WTC11 (cell line): ENCODE measurements around the gene CLEC10A. TPM values are rescaled to one million over a fixed set of nuclear protein-coding genes. Genes with fewer than 3 reads are reported as not detected.
"Not testable (repeated sequence)": the region's sequence is repeated elsewhere in the genome, so short reads cannot be mapped to it uniquely, and the experiment has no call there.

ENCODE experiments used
- ATAC-seq: fragments of 200-7000 bp; cut with Tn5 transposase; 2 replicates; pipeline ENCODE4 v1.10.0; 2021; ENCODE audit warnings: mild to moderate bottlenecking, moderate library complexity
- CTCF ChIA-PET: fragments of 300-600 bp; sonication (Branson Sonifier 250); formaldehyde crosslinking; loops from one replicate; lab custom pipeline; 2021; ENCODE audit warnings: antibody characterized with exemption; lab: Charles Lee
- POLR2A ChIA-PET: fragments of 350-600 bp; sonication (Branson Sonifier 250); formaldehyde crosslinking; loops from one replicate; lab custom pipeline; 2021; ENCODE audit warnings: antibody characterized with exemption; lab: Charles Lee
- DNase-seq: peaks from one replicate; pipeline ENCODE4 v3.0.0; 2021; ENCODE audit warnings: low spot score
- H3K27ac Mint-ChIP-seq: 2 replicates; pipeline ENCODE4 v1.8.0; 2021; ENCODE audit warnings: mixed read lengths
- H3K27me3 Mint-ChIP-seq: 2 replicates; pipeline ENCODE4 v1.8.0; 2021; ENCODE audit warnings: low read depth, mild to moderate bottlenecking, moderate library complexity, mixed read lengths
- H3K36me3 Mint-ChIP-seq: 2 replicates; pipeline ENCODE4 v1.8.0; 2021; ENCODE audit warnings: mixed read lengths
- H3K4me1 Mint-ChIP-seq: 2 replicates; pipeline ENCODE4 v1.8.0; 2022; ENCODE audit warnings: mixed read lengths
- H3K4me3 Mint-ChIP-seq: 2 replicates; pipeline ENCODE4 v1.8.0; 2021; ENCODE audit warnings: mild to moderate bottlenecking, moderate library complexity, mixed read lengths
- H3K9me3 Mint-ChIP-seq: 2 replicates; pipeline ENCODE4 v1.8.0; 2021; ENCODE audit warnings: mixed read lengths
- CBFB ChIP-seq: sonication (generic); formaldehyde crosslinking; IDR thresholded peaks from 2 replicates; pipeline ENCODE4 v1.8.1; 2022; ENCODE audit warnings: mild to moderate bottlenecking, low read depth, missing genetic modification reagents
- EMX1 ChIP-seq: fragments of 250-450 bp; sonication (Bioruptor Pico); IDR thresholded peaks from 2 replicates; pipeline ENCODE4 v1.8.0; 2021; ENCODE audit warnings: mild to moderate bottlenecking
- FOXK1 ChIP-seq: sonication (generic); formaldehyde crosslinking; IDR thresholded peaks from 2 replicates; pipeline ENCODE4 v1.8.0; 2022; ENCODE audit warnings: mild to moderate bottlenecking, moderate library complexity, missing genetic modification reagents
- JAZF1 ChIP-seq: fragments of 250-450 bp; sonication (Bioruptor Pico); IDR thresholded peaks from 2 replicates; pipeline ENCODE4 v1.9.0; 2021; ENCODE audit warnings: moderate library complexity, mild to moderate bottlenecking, inconsistent platforms
- ZNF317 ChIP-seq: sonication (generic); formaldehyde crosslinking; IDR thresholded peaks from 2 replicates; pipeline ENCODE4 v1.8.1; 2023; ENCODE audit warnings: low read depth, mild to moderate bottlenecking, moderate library complexity, missing genetic modification reagents, borderline replicate concordance
- ZNF416 ChIP-seq: fragments of 250-450 bp; sonication (Bioruptor Pico); IDR thresholded peaks from 2 replicates; pipeline ENCODE4 v1.9.0; 2021; ENCODE audit warnings: mild to moderate bottlenecking, inconsistent platforms
- total RNA-seq: library from RNA; stranded (reverse); gene quantifications from 3 replicates; pipeline ENCODE4 v1.2.3, GENCODE V29; 2021
- TF ChIP-seq, protein P1 (sequence below): sonication (generic); formaldehyde crosslinking; IDR thresholded peaks from 2 replicates; pipeline ENCODE4 v1.8.0; 2022; ENCODE audit warnings: missing genetic modification reagents
- TF ChIP-seq, protein P2 (sequence below): sonication (generic); formaldehyde crosslinking; IDR thresholded peaks from 2 replicates; pipeline ENCODE4 v1.8.1; 2023; ENCODE audit warnings: mild to moderate bottlenecking, missing genetic modification reagents
- TF ChIP-seq, protein P3 (sequence below): sonication (generic); formaldehyde crosslinking; IDR thresholded peaks from 2 replicates; pipeline ENCODE4 v1.8.0; 2023; ENCODE audit warnings: missing genetic modification reagents, mild to moderate bottlenecking, borderline replicate concordance
- TF ChIP-seq, protein P4 (sequence below): sonication (generic); formaldehyde crosslinking; IDR thresholded peaks from 2 replicates; pipeline ENCODE4 v1.8.1; 2023; ENCODE audit warnings: mild to moderate bottlenecking, missing genetic modification reagents, moderate library complexity

Gene CLEC10A
- total RNA-seq, 1 experiment from 2014 or later = not detected

DNA sequence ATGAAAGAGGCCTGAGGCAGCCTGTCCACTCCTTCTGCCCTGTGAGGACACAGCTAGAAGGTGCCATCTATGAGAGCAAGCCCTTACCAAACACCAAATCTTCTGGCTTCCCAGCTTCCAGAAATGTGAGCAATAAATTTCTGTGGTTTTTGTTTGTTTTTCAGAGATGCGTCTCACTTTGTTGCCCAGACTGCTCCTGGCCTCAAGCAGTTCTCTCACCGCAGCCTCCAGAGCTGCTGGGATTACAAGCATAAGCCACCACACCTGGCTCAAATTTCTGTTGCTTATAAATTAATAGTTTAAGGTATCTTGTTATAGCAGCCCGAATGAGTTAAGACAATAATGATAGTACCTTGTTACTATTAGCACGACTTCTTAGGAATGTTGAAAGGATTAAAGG lies 23.7 kb downstream of the CLEC10A start (continued):
- TF ChIP-seq, protein P1, sequence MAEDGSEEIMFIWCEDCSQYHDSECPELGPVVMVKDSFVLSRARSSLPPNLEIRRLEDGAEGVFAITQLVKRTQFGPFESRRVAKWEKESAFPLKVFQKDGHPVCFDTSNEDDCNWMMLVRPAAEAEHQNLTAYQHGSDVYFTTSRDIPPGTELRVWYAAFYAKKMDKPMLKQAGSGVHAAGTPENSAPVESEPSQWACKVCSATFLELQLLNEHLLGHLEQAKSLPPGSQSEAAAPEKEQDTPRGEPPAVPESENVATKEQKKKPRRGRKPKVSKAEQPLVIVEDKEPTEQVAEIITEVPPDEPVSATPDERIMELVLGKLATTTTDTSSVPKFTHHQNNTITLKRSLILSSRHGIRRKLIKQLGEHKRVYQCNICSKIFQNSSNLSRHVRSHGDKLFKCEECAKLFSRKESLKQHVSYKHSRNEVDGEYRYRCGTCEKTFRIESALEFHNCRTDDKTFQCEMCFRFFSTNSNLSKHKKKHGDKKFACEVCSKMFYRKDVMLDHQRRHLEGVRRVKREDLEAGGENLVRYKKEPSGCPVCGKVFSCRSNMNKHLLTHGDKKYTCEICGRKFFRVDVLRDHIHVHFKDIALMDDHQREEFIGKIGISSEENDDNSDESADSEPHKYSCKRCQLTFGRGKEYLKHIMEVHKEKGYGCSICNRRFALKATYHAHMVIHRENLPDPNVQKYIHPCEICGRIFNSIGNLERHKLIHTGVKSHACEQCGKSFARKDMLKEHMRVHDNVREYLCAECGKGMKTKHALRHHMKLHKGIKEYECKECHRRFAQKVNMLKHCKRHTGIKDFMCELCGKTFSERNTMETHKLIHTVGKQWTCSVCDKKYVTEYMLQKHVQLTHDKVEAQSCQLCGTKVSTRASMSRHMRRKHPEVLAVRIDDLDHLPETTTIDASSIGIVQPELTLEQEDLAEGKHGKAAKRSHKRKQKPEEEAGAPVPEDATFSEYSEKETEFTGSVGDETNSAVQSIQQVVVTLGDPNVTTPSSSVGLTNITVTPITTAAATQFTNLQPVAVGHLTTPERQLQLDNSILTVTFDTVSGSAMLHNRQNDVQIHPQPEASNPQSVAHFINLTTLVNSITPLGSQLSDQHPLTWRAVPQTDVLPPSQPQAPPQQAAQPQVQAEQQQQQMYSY (CRISPR knock-in tag) = no peak
- TF ChIP-seq, protein P2, sequence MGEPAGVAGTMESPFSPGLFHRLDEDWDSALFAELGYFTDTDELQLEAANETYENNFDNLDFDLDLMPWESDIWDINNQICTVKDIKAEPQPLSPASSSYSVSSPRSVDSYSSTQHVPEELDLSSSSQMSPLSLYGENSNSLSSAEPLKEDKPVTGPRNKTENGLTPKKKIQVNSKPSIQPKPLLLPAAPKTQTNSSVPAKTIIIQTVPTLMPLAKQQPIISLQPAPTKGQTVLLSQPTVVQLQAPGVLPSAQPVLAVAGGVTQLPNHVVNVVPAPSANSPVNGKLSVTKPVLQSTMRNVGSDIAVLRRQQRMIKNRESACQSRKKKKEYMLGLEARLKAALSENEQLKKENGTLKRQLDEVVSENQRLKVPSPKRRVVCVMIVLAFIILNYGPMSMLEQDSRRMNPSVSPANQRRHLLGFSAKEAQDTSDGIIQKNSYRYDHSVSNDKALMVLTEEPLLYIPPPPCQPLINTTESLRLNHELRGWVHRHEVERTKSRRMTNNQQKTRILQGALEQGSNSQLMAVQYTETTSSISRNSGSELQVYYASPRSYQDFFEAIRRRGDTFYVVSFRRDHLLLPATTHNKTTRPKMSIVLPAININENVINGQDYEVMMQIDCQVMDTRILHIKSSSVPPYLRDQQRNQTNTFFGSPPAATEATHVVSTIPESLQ = no peak
- no peak for TF ChIP-seq JAZF1 (CRISPR knock-in tag)
- TF ChIP-seq, protein P3, sequence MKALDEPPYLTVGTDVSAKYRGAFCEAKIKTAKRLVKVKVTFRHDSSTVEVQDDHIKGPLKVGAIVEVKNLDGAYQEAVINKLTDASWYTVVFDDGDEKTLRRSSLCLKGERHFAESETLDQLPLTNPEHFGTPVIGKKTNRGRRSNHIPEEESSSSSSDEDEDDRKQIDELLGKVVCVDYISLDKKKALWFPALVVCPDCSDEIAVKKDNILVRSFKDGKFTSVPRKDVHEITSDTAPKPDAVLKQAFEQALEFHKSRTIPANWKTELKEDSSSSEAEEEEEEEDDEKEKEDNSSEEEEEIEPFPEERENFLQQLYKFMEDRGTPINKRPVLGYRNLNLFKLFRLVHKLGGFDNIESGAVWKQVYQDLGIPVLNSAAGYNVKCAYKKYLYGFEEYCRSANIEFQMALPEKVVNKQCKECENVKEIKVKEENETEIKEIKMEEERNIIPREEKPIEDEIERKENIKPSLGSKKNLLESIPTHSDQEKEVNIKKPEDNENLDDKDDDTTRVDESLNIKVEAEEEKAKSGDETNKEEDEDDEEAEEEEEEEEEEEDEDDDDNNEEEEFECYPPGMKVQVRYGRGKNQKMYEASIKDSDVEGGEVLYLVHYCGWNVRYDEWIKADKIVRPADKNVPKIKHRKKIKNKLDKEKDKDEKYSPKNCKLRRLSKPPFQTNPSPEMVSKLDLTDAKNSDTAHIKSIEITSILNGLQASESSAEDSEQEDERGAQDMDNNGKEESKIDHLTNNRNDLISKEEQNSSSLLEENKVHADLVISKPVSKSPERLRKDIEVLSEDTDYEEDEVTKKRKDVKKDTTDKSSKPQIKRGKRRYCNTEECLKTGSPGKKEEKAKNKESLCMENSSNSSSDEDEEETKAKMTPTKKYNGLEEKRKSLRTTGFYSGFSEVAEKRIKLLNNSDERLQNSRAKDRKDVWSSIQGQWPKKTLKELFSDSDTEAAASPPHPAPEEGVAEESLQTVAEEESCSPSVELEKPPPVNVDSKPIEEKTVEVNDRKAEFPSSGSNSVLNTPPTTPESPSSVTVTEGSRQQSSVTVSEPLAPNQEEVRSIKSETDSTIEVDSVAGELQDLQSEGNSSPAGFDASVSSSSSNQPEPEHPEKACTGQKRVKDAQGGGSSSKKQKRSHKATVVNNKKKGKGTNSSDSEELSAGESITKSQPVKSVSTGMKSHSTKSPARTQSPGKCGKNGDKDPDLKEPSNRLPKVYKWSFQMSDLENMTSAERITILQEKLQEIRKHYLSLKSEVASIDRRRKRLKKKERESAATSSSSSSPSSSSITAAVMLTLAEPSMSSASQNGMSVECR (CRISPR knock-in tag) = no peak
- no peak for TF ChIP-seq FOXK1 (CRISPR knock-in tag)
- TF ChIP-seq, protein P4, sequence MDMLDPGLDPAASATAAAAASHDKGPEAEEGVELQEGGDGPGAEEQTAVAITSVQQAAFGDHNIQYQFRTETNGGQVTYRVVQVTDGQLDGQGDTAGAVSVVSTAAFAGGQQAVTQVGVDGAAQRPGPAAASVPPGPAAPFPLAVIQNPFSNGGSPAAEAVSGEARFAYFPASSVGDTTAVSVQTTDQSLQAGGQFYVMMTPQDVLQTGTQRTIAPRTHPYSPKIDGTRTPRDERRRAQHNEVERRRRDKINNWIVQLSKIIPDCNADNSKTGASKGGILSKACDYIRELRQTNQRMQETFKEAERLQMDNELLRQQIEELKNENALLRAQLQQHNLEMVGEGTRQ (CRISPR knock-in tag) = no peak
- TF ChIP-seq EMX1 = no peak

DNA sequence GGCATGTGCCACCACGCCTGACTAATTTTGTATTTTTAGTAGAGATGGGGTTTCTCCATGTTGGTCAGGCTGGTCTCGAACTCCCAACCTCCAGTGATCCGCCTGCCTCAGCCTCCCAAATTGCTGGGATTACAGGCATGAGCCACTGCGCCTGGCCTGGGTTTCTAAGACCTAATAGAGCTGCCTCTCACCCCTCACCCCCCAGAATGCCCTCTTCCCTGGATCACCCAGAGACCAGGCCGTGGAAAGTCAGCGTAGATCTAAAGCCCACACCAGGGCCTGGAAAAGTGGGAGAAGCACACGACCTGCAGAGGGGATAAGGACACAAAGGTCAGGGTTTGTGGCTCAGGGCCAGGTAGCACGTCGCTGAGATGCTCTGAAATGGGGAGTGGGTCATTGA lies 29.5 kb downstream of the CLEC10A start:
- Mint-ChIP-seq H3K4me1 (peaks cover 16% of the 10 kb centered on the region), H3K27me3 (peaks cover 32% of the 10 kb centered on the region)
- POLR2A ChIA-PET, H3K27ac Mint-ChIP-seq, DNase-seq, H3K36me3 Mint-ChIP-seq, H3K4me3 Mint-ChIP-seq, ATAC-seq, H3K9me3 Mint-ChIP-seq: not testable (repeated sequence)
- CTCF ChIA-PET = interaction anchor here (0.8 to 7.5 kb wide), 8 partner anchors 13 to 127 kb away, joined by 3 to 105 read pairs (median 18); no protein-coding TSS in a partner anchor

DNA sequence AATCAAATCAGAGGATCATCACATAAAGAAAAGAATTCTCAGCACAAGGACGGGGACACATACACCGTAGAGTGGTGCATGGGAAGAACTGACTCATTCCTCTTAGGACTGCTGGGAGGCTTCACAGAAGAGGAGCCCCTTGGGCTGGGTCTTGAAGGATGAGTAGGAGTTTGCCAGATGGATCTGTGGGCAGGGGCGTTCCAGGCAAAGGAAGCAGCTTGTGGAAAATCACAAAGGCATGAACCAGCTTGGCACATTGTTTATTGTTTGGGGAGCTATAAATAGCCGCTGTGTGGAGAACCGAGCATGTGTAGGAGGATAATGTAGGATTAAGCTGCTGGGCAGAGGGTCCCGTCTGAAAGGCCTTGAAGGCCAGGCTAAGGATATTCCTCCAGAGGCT lies 31.1 kb downstream of the CLEC10A start:
- ATAC-seq = no peak
- H3K27me3 Mint-ChIP-seq = peaks cover 44% of the 10 kb centered on the region
- DNase-seq = no peak
- ChIA-PET CTCF (interaction anchor here (1.2 to 7.5 kb wide), 4 partner anchors 84 to 128 kb away, joined by 4 to 105 read pairs (median 6); no protein-coding TSS in a partner anchor), POLR2A (no interaction called here)
- H3K4me3 Mint-ChIP-seq = no peak overlapping the region
- H3K4me1 Mint-ChIP-seq = peaks cover 11% of the 10 kb centered on the region
- TF ChIP-seq ZNF317 (CRISPR knock-in tag) = no peak
- no peak for TF ChIP-seq ZNF416 (CRISPR knock-in tag)
- TF ChIP-seq CBFB (CRISPR knock-in tag) = no peak
- no peak overlapping the region for H3K27ac Mint-ChIP-seq
- H3K9me3 Mint-ChIP-seq = no peaks in the 10 kb centered on the region
- H3K36me3 Mint-ChIP-seq = no peaks in the 10 kb centered on the region
